MM.1S (cell line): ENCODE results near the gene YTHDF1.

Experiments used
- DNase-seq: peaks from one replicate; pipeline ENCODE4 v3.0.0-alpha.2; 2015
- H2AFZ ChIP-seq: fragments of 300-600 bp; sonication (generic); 2 replicates; pipeline ENCODE4 v1.6.0; 2016; ENCODE audit warnings: antibody characterized with exemption, low read length
- H3F3A ChIP-seq: fragments of 300-600 bp; sonication (generic); 2 replicates; pipeline ENCODE4 v1.6.1; 2016; ENCODE audit warnings: mild to moderate bottlenecking, antibody characterized with exemption, low read length, moderate library complexity, mixed read lengths; ENCODE audit not compliant: insufficient read depth
- H3K27ac ChIP-seq: fragments of 300-600 bp; sonication (generic); 2 replicates; pipeline ENCODE4 v1.5.1; 2016; ENCODE audit warnings: mild to moderate bottlenecking, low read length
- H3K27me3 ChIP-seq: fragments of 300-600 bp; sonication (generic); replicated peaks from 2 replicates; pipeline ENCODE4 v1.6.0; 2016; ENCODE audit warnings: low read length; ENCODE audit not compliant: insufficient read depth
- H3K36me3 ChIP-seq: fragments of 300-600 bp; sonication (generic); replicated peaks from 2 replicates; pipeline ENCODE4 v1.6.1; 2016; ENCODE audit warnings: mild to moderate bottlenecking, low read length, mixed read lengths; ENCODE audit not compliant: insufficient read depth
- H3K4me1 ChIP-seq: fragments of 300-600 bp; sonication (generic); 2 replicates; pipeline ENCODE4 v1.6.1; 2016; ENCODE audit warnings: low read length, mixed read lengths
- H3K4me2 ChIP-seq: fragments of 300-600 bp; sonication (generic); 2 replicates; pipeline ENCODE4 v1.6.0; 2016; ENCODE audit warnings: low read depth, low read length
- H3K4me3 ChIP-seq: fragments of 300-600 bp; sonication (generic); 2 replicates; pipeline ENCODE4 v1.5.1; 2016; ENCODE audit warnings: low read length, mixed read lengths
- H3K79me2 ChIP-seq: fragments of 300-600 bp; sonication (generic); 2 replicates; pipeline ENCODE4 v1.6.1; 2016; ENCODE audit warnings: mixed run types, low read length, mixed read lengths
- H3K9ac ChIP-seq: fragments of 300-600 bp; sonication (generic); 2 replicates; pipeline ENCODE4 v1.6.1; 2016; ENCODE audit warnings: low read length, mixed read lengths
- H3K9me2 ChIP-seq: fragments of 300-600 bp; sonication (generic); replicated peaks from 2 replicates; pipeline ENCODE4 v1.6.1; 2016; ENCODE audit warnings: mild to moderate bottlenecking, low read length, mixed read lengths; ENCODE audit not compliant: insufficient read depth
- H3K9me3 ChIP-seq: fragments of 300-600 bp; sonication (generic); replicated peaks from 2 replicates; pipeline ENCODE4 v1.6.1; 2016; ENCODE audit warnings: mild to moderate bottlenecking, low read length, mixed read lengths; ENCODE audit not compliant: insufficient read depth
- H4K20me1 ChIP-seq: fragments of 300-600 bp; sonication (generic); 2 replicates; pipeline ENCODE4 v1.6.1; 2016; ENCODE audit warnings: mild to moderate bottlenecking, low read length, moderate library complexity, mixed read lengths; ENCODE audit not compliant: insufficient read depth
- CTCF ChIP-seq: fragments of 300-600 bp; sonication (generic); IDR thresholded peaks from 2 replicates; pipeline ENCODE4 v1.5.1; 2016; ENCODE audit warnings: antibody characterized with exemption, low read length, mixed read lengths
- EZH2 ChIP-seq: fragments of 300-600 bp; sonication (generic); optimal IDR thresholded peaks from 2 replicates; pipeline ENCODE3; 2017; ENCODE audit warnings: low read depth, mild to moderate bottlenecking, antibody characterized with exemption, low read length, mixed read lengths
- EZH2phosphoT487 ChIP-seq: fragments of 300-600 bp; sonication (generic); IDR thresholded peaks from 2 replicates; pipeline ENCODE4 v1.6.1; 2018; ENCODE audit warnings: antibody characterized with exemption, low read length

Gene YTHDF1

GRCh38 chr20:63238514-63239125 is 22.7 kb upstream of the YTHDF1 start:
- no peak for DNase-seq
- H3K27me3 ChIP-seq: peaks cover 97% of the 10 kb centered on the region
- H3K9me3 ChIP-seq: no peaks in the 10 kb centered on the region
- H3K36me3 ChIP-seq: no peaks in the 10 kb centered on the region
- no peaks in the 10 kb centered on the region for H3F3A ChIP-seq
- no peaks in the 10 kb centered on the region for H3K9me2 ChIP-seq
- TF ChIP-seq EZH2 (no peak), CTCF (no peak), EZH2phosphoT487 (no peak)
- H3K4me1 ChIP-seq: no peaks in the 10 kb centered on the region
- H3K27ac ChIP-seq: no peak overlapping the region
- H3K4me3 ChIP-seq: no peak overlapping the region
- H3K9ac ChIP-seq: no peak overlapping the region
- H2AFZ ChIP-seq: no peak overlapping the region
- no peaks in the 10 kb centered on the region for H3K79me2 ChIP-seq
- H4K20me1 ChIP-seq: no peaks in the 10 kb centered on the region
- H3K4me2 ChIP-seq: no peak overlapping the region

- Histone ChIP-seq H3K27me3 (peaks cover 97% of the 10 kb centered on the region), H3K4me3 (no peak overlapping the region), H3K9ac (no peak overlapping the region), H3K4me2 (no peak overlapping the region), H3F3A (no peaks in the 10 kb centered on the region), H3K79me2 (no peaks in the 10 kb centered on the region), H3K36me3 (no peaks in the 10 kb centered on the region), H3K9me2 (no peaks in the 10 kb centered on the region), H3K9me3 (no peaks in the 10 kb centered on the region), H2AFZ (no peak overlapping the region), H3K4me1 (no peaks in the 10 kb centered on the region), H3K27ac (no peak overlapping the region), H4K20me1 (no peaks in the 10 kb centered on the region)
- no peak for TF ChIP-seq EZH2
- TF ChIP-seq CTCF: no peak
- no peak for TF ChIP-seq EZH2phosphoT487
- no peak for DNase-seq
These were observed 22.1 kb upstream of the YTHDF1 start for GRCh38 chr20:63238031-63238430.

DNA sequence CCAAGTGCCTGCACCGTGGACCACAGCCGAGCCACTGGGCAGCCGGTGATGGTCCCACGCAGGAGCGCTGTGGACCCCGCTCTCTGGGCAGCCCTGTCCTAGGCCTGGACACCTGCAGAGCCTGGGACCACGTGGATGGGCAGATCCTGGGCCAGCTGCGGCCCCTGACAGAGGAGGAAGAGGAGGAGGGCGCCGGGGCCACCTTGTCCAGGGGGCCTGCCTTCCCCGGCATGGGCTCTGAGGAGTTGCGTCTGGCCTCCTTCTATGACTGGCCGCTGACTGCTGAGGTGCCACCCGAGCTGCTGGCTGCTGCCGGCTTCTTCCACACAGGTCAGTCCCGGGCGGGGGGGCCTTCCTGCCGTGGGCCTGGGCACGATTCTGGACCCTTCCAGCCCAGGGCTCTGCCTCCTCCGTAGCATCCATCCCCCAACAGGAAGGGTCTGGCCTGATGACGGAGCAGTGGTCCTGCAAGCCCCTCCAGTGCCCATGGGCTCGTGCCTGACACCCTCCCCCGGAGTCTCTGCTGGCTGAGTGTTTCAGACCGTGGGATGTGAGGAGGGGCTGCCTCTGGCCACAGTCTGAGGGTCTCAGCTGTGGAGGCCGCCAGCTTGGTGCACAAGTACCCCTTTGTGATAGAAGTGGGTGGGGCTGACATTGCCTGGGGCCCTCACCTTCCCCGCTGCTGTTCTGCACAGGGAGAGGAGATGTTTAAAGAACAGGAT is 20.3 kb upstream of the YTHDF1 start:
- TF ChIP-seq EZH2 (no peak), EZH2phosphoT487 (no peak), CTCF (no peak)
- no peak overlapping the region for H3K4me2 ChIP-seq
- H3K36me3 ChIP-seq: no peaks in the 10 kb centered on the region
- H3K9me2 ChIP-seq: no peaks in the 10 kb centered on the region
- H3K9me3 ChIP-seq: no peaks in the 10 kb centered on the region
- H3K4me3 ChIP-seq: no peak overlapping the region
- H3K9ac ChIP-seq: no peak overlapping the region
- no peaks in the 10 kb centered on the region for H3K4me1 ChIP-seq
- no peaks in the 10 kb centered on the region for H3F3A ChIP-seq
- H3K27ac ChIP-seq: no peak overlapping the region
- DNase-seq: no peak
- H2AFZ ChIP-seq: no peak overlapping the region
- no peaks in the 10 kb centered on the region for H4K20me1 ChIP-seq
- H3K27me3 ChIP-seq: peaks cover 97% of the 10 kb centered on the region
- H3K79me2 ChIP-seq: no peaks in the 10 kb centered on the region
